ENCODE data around the gene C1orf174. TPM values are rescaled to one million over a fixed set of nuclear protein-coding genes. Genes with fewer than 3 reads are reported as not detected.

Gene C1orf174
- total RNA-seq, 1 experiment from 2014 or later: 70.9 TPM

GRCh38 chr1:3847081-3847480, 53.0 kb downstream of the C1orf174 start:
- no peak overlapping the region for H2AFZ ChIP-seq (ENCODE audit: low read length)
- ChIA-PET POLR2A (ENCODE audit: unreplicated experiment) (no interaction called here), CTCF (no interaction called here)
- TF ChIP-seq EZH2 (IDR thresholded peaks at IDR 0.05; ENCODE audit: low read length, unreplicated experiment) (no peak), CTCF (conservative IDR thresholded peaks at IDR 0.05; ENCODE audit: low read depth, low read length) (no peak), EZH2phosphoT487 (IDR thresholded peaks at IDR 0.05; ENCODE audit: borderline replicate concordance, low read length) (no peak)
- H3K9me3 ChIP-seq (ENCODE audit: low read length): no peaks in the 10 kb centered on the region
- H3K9ac ChIP-seq (ENCODE audit: low read length): no peak overlapping the region
- H3K4me1 ChIP-seq (ENCODE audit: insufficient read depth, low read length): no peaks in the 10 kb centered on the region
- H3K4me3 ChIP-seq (ENCODE audit: low read length): no peak overlapping the region
- no peak for DNase-seq
- no TSS peak for BruUV-seq (replicated peaks)
- ATAC-seq: no peak
- H3F3A ChIP-seq (ENCODE audit: low read length, unreplicated experiment): no peaks in the 10 kb centered on the region
- no peak overlapping the region for H3K4me2 ChIP-seq (ENCODE audit: low read length)
- H3K27me3 ChIP-seq (ENCODE audit: low read length): no peaks in the 10 kb centered on the region
- intact Hi-C loops (cut with micrococcal nuclease): no loop called here
- peaks cover 36% of the 10 kb centered on the region for H3K36me3 ChIP-seq (ENCODE audit: low read depth, low read length)
- no peak overlapping the region for H3K27ac ChIP-seq (ENCODE audit: low read length)
- H3K9me2 ChIP-seq (replicated peaks; ENCODE audit: low read length): no peaks in the 10 kb centered on the region
- H4K20me1 ChIP-seq (ENCODE audit: low read length): 0 out of 2 replicates have a peak, but pooled peaks cover 4% of the 10 kb centered on the region
- H3K79me2 ChIP-seq (ENCODE audit: low read length): no peaks in the 10 kb centered on the region

GRCh38 chr1:3846541-3846940, 53.5 kb downstream of the C1orf174 start:
- no peak for TF ChIP-seq EZH2 (IDR thresholded peaks at IDR 0.05; ENCODE audit: low read length, unreplicated experiment)
- no peak for TF ChIP-seq CTCF (conservative IDR thresholded peaks at IDR 0.05; ENCODE audit: low read depth, low read length)
- TF ChIP-seq EZH2phosphoT487 (IDR thresholded peaks at IDR 0.05; ENCODE audit: borderline replicate concordance, low read length): no peak
- DNase-seq: no peak
- H3K4me2 ChIP-seq (ENCODE audit: low read length): no peak overlapping the region
- 0 out of 2 replicates have a peak, but pooled peaks cover 4% of the 10 kb centered on the region for H4K20me1 ChIP-seq (ENCODE audit: low read length)
- intact Hi-C loops (cut with micrococcal nuclease): no loop called here
- H3K9me3 ChIP-seq (ENCODE audit: low read length): no peaks in the 10 kb centered on the region
- POLR2A ChIA-PET (ENCODE audit: unreplicated experiment): no interaction called here
- no TSS peak for BruUV-seq (replicated peaks)
- H2AFZ ChIP-seq (ENCODE audit: low read length): no peak overlapping the region
- CTCF ChIA-PET: no interaction called here
- no peaks in the 10 kb centered on the region for H3K79me2 ChIP-seq (ENCODE audit: low read length)
- no peak for ATAC-seq
- no peak overlapping the region for H3K27ac ChIP-seq (ENCODE audit: low read length)
- H3K9me2 ChIP-seq (replicated peaks; ENCODE audit: low read length): no peaks in the 10 kb centered on the region
- H3K27me3 ChIP-seq (ENCODE audit: low read length): no peaks in the 10 kb centered on the region
- H3K4me1 ChIP-seq (ENCODE audit: insufficient read depth, low read length): no peaks in the 10 kb centered on the region
- no peaks in the 10 kb centered on the region for H3F3A ChIP-seq (ENCODE audit: low read length, unreplicated experiment)
- peaks cover 37% of the 10 kb centered on the region for H3K36me3 ChIP-seq (ENCODE audit: low read depth, low read length)
- H3K4me3 ChIP-seq (ENCODE audit: low read length): no peak overlapping the region
- H3K9ac ChIP-seq (ENCODE audit: low read length): no peak overlapping the region

- Histone ChIP-seq H3K27me3 (ENCODE audit: low read length) (no peaks in the 10 kb centered on the region), H3F3A (ENCODE audit: low read length, unreplicated experiment) (no peaks in the 10 kb centered on the region), H3K79me2 (ENCODE audit: low read length) (no peaks in the 10 kb centered on the region), H3K4me1 (ENCODE audit: insufficient read depth, low read length) (no peaks in the 10 kb centered on the region), H4K20me1 (ENCODE audit: low read length) (0 out of 2 replicates have a peak, but pooled peaks cover 4% of the 10 kb centered on the region), H3K9ac (ENCODE audit: low read length) (no peak overlapping the region), H3K36me3 (ENCODE audit: low read depth, low read length) (peaks cover 50% of the 10 kb centered on the region), H3K27ac (ENCODE audit: low read length) (no peak overlapping the region), H3K9me3 (ENCODE audit: low read length) (peaks cover 2% of the 10 kb centered on the region; the same call in 1 of the 2 replicates), H3K4me3 (ENCODE audit: low read length) (no peak overlapping the region), H3K9me2 (replicated peaks; ENCODE audit: low read length) (no peaks in the 10 kb centered on the region), H3K4me2 (ENCODE audit: low read length) (no peak overlapping the region), H2AFZ (ENCODE audit: low read length) (no peak overlapping the region)
- no TSS peak for BruUV-seq (replicated peaks)
- CTCF ChIA-PET: interaction anchor here (0.6 kb wide), 1 partner anchor 14 kb away, joined by 4 read pairs; no protein-coding TSS in a partner anchor
- no peak for TF ChIP-seq CTCF (conservative IDR thresholded peaks at IDR 0.05; ENCODE audit: low read depth, low read length)
- TF ChIP-seq EZH2phosphoT487 (IDR thresholded peaks at IDR 0.05; ENCODE audit: borderline replicate concordance, low read length): no peak
- no peak for TF ChIP-seq EZH2 (IDR thresholded peaks at IDR 0.05; ENCODE audit: low read length, unreplicated experiment)
- ATAC-seq (no peak), DNase-seq (no peak)
- POLR2A ChIA-PET (ENCODE audit: unreplicated experiment): no interaction called here
- intact Hi-C loops (cut with micrococcal nuclease): no loop called here
Measured at GRCh38 chr1:3842912-3843311, 57.2 kb downstream of the C1orf174 start.
